ENCODE data around the gene WFIKKN2.
"Not testable (repeated sequence)": the region's sequence is repeated elsewhere in the genome, so short reads cannot be mapped to it uniquely, and the experiment has no call there.

The WFIKKN2 gene

GRCh38 chr17:50853015-50853615 is 17.7 kb downstream of the WFIKKN2 start:
- POLR2A ChIA-PET = interaction anchor here (0.8 to 3.5 kb wide), 8 partner anchors 8 to 134 kb away, joined by 3 to 53 read pairs (median 6); partner anchors contain the start of genes LUC7L3 and TOB1
- no peak for TF ChIP-seq ARNT (IDR thresholded peaks at IDR 0.05)
- no peak for TF ChIP-seq FOXM1 (IDR thresholded peaks at IDR 0.05; ENCODE audit: borderline replicate concordance)
- no peak for TF ChIP-seq BHLHE40 (IDR thresholded peaks at IDR 0.05; ENCODE audit: borderline replicate concordance)
- no peak for TF ChIP-seq CTBP1 (IDR thresholded peaks at IDR 0.05; ENCODE audit: borderline replicate concordance)
- no peak for TF ChIP-seq SP1 (IDR thresholded peaks at IDR 0.05)
- TF ChIP-seq ELF4 (IDR thresholded peaks at IDR 0.05) = no peak
- no peak for TF ChIP-seq SUZ12 (IDR thresholded peaks at IDR 0.05)
- no peak for TF ChIP-seq ZNF384 (IDR thresholded peaks at IDR 0.05)
- TF ChIP-seq HDGF (IDR thresholded peaks at IDR 0.05; ENCODE audit: borderline replicate concordance) = no peak
- TF ChIP-seq LEF1 (IDR thresholded peaks at IDR 0.05; ENCODE audit: borderline replicate concordance) = no peak
- no peak for TF ChIP-seq TARDBP (IDR thresholded peaks at IDR 0.05)
- TF ChIP-seq PKNOX1 (IDR thresholded peaks at IDR 0.05) = no peak
- TF ChIP-seq FOXA1 (IDR thresholded peaks at IDR 0.05) = no peak
- no peak for TF ChIP-seq NFRKB (IDR thresholded peaks at IDR 0.05)
- no peak for TF ChIP-seq L3MBTL2 (conservative IDR thresholded peaks at IDR 0.05)
- TF ChIP-seq FOXK2 (IDR thresholded peaks at IDR 0.05) = no peak
- CTCF ChIA-PET = interaction anchor here (0.6 to 5.0 kb wide), 14 partner anchors 9 to 431 kb away, joined by 3 to 62 read pairs (median 8); partner anchors contain the start of gene TOB1
- DNase-seq (ENCODE audit: extremely low spot score) = no peak

GRCh38 chr17:50853781-50854180 is 18.4 kb downstream of the WFIKKN2 start:
- CTCF ChIA-PET = interaction anchor here (0.7 to 5.0 kb wide), 7 partner anchors 9 to 101 kb away, joined by 3 to 62 read pairs (median 26); partner anchors contain the start of gene TOB1
- TF ChIP-seq SUZ12 (IDR thresholded peaks at IDR 0.05) = no peak
- no peak for TF ChIP-seq SP1 (IDR thresholded peaks at IDR 0.05)
- TF ChIP-seq CTBP1 (IDR thresholded peaks at IDR 0.05; ENCODE audit: borderline replicate concordance) = no peak
- no peak for TF ChIP-seq ELF4 (IDR thresholded peaks at IDR 0.05)
- no peak for TF ChIP-seq PKNOX1 (IDR thresholded peaks at IDR 0.05)
- TF ChIP-seq FOXK2 (IDR thresholded peaks at IDR 0.05) = no peak
- TF ChIP-seq HDGF (IDR thresholded peaks at IDR 0.05; ENCODE audit: borderline replicate concordance) = no peak
- no peak for TF ChIP-seq TARDBP (IDR thresholded peaks at IDR 0.05)
- no peak for TF ChIP-seq BHLHE40 (IDR thresholded peaks at IDR 0.05; ENCODE audit: borderline replicate concordance)
- TF ChIP-seq ARNT (IDR thresholded peaks at IDR 0.05) = no peak
- TF ChIP-seq ZNF384 (IDR thresholded peaks at IDR 0.05) = no peak
- TF ChIP-seq L3MBTL2 (conservative IDR thresholded peaks at IDR 0.05) = no peak
- TF ChIP-seq FOXM1 (IDR thresholded peaks at IDR 0.05; ENCODE audit: borderline replicate concordance) = no peak
- TF ChIP-seq FOXA1 (IDR thresholded peaks at IDR 0.05) = no peak
- TF ChIP-seq LEF1 (IDR thresholded peaks at IDR 0.05; ENCODE audit: borderline replicate concordance) = no peak
- no peak for TF ChIP-seq NFRKB (IDR thresholded peaks at IDR 0.05)
- no peak for DNase-seq (ENCODE audit: extremely low spot score)
- POLR2A ChIA-PET = interaction anchor here (1.7 to 3.5 kb wide), 3 partner anchors 12 to 96 kb away, joined by 6 to 53 read pairs (median 8); partner anchors contain the start of gene TOB1

GRCh38 chr17:50855708-50856330 is 20.4 kb downstream of the WFIKKN2 start:
- DNase-seq (ENCODE audit: extremely low spot score) = no peak
- ChIA-PET CTCF (interaction anchor here (0.8 to 1.6 kb wide), 4 partner anchors 9 to 101 kb away, joined by 3 to 4 read pairs (median 4); no protein-coding TSS in a partner anchor), POLR2A (interaction anchor here (1.3 to 1.4 kb wide), 3 partner anchors 11 to 99 kb away, joined by 4 to 9 read pairs (median 4); partner anchors contain the start of gene TOB1)
- TF ChIP-seq SUZ12 (IDR thresholded peaks at IDR 0.05) (no peak), ZNF384 (IDR thresholded peaks at IDR 0.05) (no peak), NFRKB (IDR thresholded peaks at IDR 0.05) (no peak), FOXM1 (IDR thresholded peaks at IDR 0.05; ENCODE audit: borderline replicate concordance) (no peak), TARDBP (IDR thresholded peaks at IDR 0.05) (no peak), HDGF (IDR thresholded peaks at IDR 0.05; ENCODE audit: borderline replicate concordance) (no peak)

GRCh38 chr17:50856431-50856830 is 21.0 kb downstream of the WFIKKN2 start:
- ChIA-PET CTCF (interaction anchor here (0.8 to 1.6 kb wide), 3 partner anchors 73 to 100 kb away, joined by 3 to 4 read pairs (median 3); no protein-coding TSS in a partner anchor), POLR2A (interaction anchor here (1.3 to 1.4 kb wide), 3 partner anchors 10 to 98 kb away, joined by 4 to 9 read pairs (median 4); partner anchors contain the start of gene TOB1)
- no peak for TF ChIP-seq ARNT (IDR thresholded peaks at IDR 0.05)
- no peak for TF ChIP-seq TARDBP (IDR thresholded peaks at IDR 0.05)
- no peak for DNase-seq (ENCODE audit: extremely low spot score)

GRCh38 chr17:50858486-50859225 is 23.3 kb downstream of the WFIKKN2 start:
- ChIA-PET POLR2A (interaction anchor here (1.5 kb wide), 1 partner anchor 91 kb away, joined by 4 read pairs; no protein-coding TSS in a partner anchor), CTCF (interaction anchor here (0.8 to 1.0 kb wide), 2 partner anchors 72 to 91 kb away, joined by 3 to 4 read pairs; no protein-coding TSS in a partner anchor)
- no peak for DNase-seq (ENCODE audit: extremely low spot score)
- TF ChIP-seq CTBP1 (IDR thresholded peaks at IDR 0.05; ENCODE audit: borderline replicate concordance) (no peak), NFRKB (IDR thresholded peaks at IDR 0.05) (no peak), HDGF (IDR thresholded peaks at IDR 0.05; ENCODE audit: borderline replicate concordance) (no peak), FOXA1 (IDR thresholded peaks at IDR 0.05) (no peak), LEF1 (IDR thresholded peaks at IDR 0.05; ENCODE audit: borderline replicate concordance) (no peak), ELF4 (IDR thresholded peaks at IDR 0.05) (no peak)

- ChIA-PET POLR2A (interaction anchor here (0.7 to 1.5 kb wide), 2 partner anchors 85 to 90 kb away, joined by 3 to 4 read pairs; no protein-coding TSS in a partner anchor), CTCF (interaction anchor here (1.0 kb wide), 1 partner anchor 90 kb away, joined by 3 read pairs; no protein-coding TSS in a partner anchor)
- not testable (repeated sequence) for DNase-seq (ENCODE audit: extremely low spot score)
These were observed 24.3 kb downstream of the WFIKKN2 start for GRCh38 chr17:50859727-50860126.

Measured in HEK293T (cell line).